ENCODE results near the gene SLCO6A1. TPM values are rescaled to one million over a fixed set of nuclear protein-coding genes. Genes with fewer than 3 reads are reported as not detected.

Gene SLCO6A1
- total RNA-seq, 2 donors from 2014 or later = not detected

- no peak overlapping the region for H3K27ac Mint-ChIP-seq
- DNase-seq (ENCODE audit: low spot score) (no peak), ATAC-seq (no peak)
- no peak overlapping the region for H3K4me3 Mint-ChIP-seq
- H3K27me3 Mint-ChIP-seq = peaks cover 7 to 9% of the 10 kb centered on the region in 2 donors
- H3K36me3 Mint-ChIP-seq = no peaks in the 10 kb centered on the region
- H3K4me1 Mint-ChIP-seq (ENCODE audit: low read depth in 2 of 2) = no peaks in the 10 kb centered on the region
- no peaks in the 10 kb centered on the region for H3K9me3 Mint-ChIP-seq
These were observed 84.4 kb downstream of the SLCO6A1 start for GRCh38 chr5:102414448-102414847.

DNA sequence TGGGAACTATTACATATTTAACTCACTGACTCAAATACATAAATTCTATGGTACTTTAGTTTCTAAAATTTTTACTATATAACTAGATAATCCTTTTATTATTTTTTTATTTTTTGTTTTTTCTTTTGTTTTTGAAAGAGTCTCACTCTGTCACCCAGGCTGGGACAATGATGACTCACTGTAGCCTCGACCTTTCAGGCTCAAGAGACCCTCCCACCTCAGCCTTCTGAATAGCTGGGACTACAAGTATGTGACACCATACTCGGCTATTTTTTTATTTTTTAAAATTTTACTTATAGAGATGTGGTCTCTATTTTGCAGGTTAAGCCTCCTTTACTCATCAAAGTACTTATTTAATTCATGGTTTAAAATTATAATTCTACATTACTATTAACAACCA is 110.6 kb downstream of the SLCO6A1 start:
- Mint-ChIP-seq H3K27me3 (peaks cover 7 to 11% of the 10 kb centered on the region in 2 donors), H3K36me3 (peaks cover 19% of the 10 kb centered on the region), H3K27ac (no peak overlapping the region), H3K4me3 (no peak overlapping the region), H3K9me3 (peaks cover 6% of the 10 kb centered on the region), H3K4me1 (ENCODE audit: low read depth in 2 of 2) (no peaks in the 10 kb centered on the region)
- ATAC-seq = no peak
- no peak for DNase-seq (ENCODE audit: low spot score)

GRCh38 chr5:102385365-102385764 is 113.4 kb downstream of the SLCO6A1 start:
- no peak for DNase-seq (ENCODE audit: low spot score)
- Mint-ChIP-seq H3K4me3 (no peak overlapping the region), H3K27ac (no peak overlapping the region), H3K27me3 (peaks cover 0 to 8% of the 10 kb centered on the region in 2 donors), H3K9me3 (peaks cover 6% of the 10 kb centered on the region), H3K4me1 (ENCODE audit: low read depth in 2 of 2) (no peaks in the 10 kb centered on the region), H3K36me3 (peaks cover 19% of the 10 kb centered on the region)
- no peak for ATAC-seq

DNA sequence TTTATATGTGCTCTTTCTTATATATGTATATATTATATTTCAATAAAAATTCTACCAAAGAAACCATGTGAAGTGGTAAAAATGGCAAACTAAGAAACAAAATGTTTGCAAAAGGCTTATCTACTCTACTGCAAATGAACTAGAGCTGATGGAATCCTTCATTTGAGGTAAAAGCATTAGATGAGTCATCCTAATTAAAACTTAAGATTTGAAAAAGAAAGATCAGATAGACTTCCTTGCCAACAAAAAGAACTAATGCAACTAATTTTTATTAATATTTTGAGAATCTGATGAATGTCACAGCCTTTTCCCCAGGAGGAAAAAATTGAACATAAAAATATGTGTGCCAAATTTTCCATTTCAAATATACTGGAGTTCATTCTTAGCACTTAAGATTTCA is 118.6 kb downstream of the SLCO6A1 start:
- no peak for ATAC-seq
- Mint-ChIP-seq H3K27me3 (peaks cover 2 to 13% of the 10 kb centered on the region in 2 donors), H3K9me3 (peaks cover 2% of the 10 kb centered on the region), H3K4me1 (ENCODE audit: low read depth in 2 of 2) (no peaks in the 10 kb centered on the region), H3K27ac (no peak overlapping the region), H3K4me3 (no peak overlapping the region), H3K36me3 (peaks cover 11% of the 10 kb centered on the region)
- DNase-seq (ENCODE audit: low spot score) = no peak

DNA sequence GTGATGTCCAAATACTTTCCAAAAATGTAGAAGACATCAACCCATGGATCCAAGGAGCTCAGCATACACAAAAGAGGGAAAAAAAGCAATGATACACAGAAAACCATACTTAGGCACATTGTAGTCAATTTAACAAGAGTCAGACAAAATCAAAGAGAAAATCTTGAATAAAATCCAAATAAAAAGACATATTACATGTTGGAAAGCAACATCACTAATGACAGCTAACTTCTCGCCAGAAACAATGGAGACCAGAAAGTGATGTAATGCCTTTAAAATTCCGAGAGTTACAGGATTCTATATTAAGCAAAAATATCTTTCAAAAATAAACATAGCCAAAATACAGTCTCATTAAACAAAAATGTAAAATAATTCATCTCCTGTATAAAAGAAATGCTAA is 122.9 kb downstream of the SLCO6A1 start:
- ATAC-seq = no peak
- Mint-ChIP-seq H3K27me3 (peaks cover 0 to 13% of the 10 kb centered on the region in 2 donors), H3K36me3 (no peaks in the 10 kb centered on the region), H3K4me1 (ENCODE audit: low read depth in 2 of 2) (no peaks in the 10 kb centered on the region), H3K27ac (no peak overlapping the region), H3K9me3 (no peaks in the 10 kb centered on the region), H3K4me3 (no peak overlapping the region)
- no peak for DNase-seq (ENCODE audit: low spot score)

DNA sequence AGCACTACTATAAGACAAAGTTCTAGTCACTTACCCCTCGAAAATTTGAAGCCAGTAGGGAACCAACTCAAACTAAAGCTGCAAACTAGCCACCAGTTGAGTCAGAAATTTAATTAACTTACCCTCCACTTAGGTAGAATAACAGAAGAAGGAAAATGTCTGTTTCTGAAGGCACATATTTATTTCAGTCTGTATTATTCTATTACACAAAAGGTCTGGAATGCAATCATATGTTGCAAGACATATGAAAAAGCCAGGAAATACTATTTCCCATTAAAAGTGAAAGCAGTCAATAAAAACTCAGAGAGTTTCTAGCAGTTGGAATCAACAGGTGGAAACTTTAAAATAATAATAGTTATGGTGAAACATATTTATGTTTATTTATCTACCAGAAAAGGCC is 123.5 kb downstream of the SLCO6A1 start:
- Mint-ChIP-seq H3K4me3 (no peak overlapping the region), H3K36me3 (no peaks in the 10 kb centered on the region), H3K27ac (no peak overlapping the region), H3K4me1 (ENCODE audit: low read depth in 2 of 2) (no peaks in the 10 kb centered on the region), H3K9me3 (no peaks in the 10 kb centered on the region), H3K27me3 (peaks cover 0 to 13% of the 10 kb centered on the region in 2 donors)
- DNase-seq (ENCODE audit: low spot score) (no peak), ATAC-seq (no peak)

DNA sequence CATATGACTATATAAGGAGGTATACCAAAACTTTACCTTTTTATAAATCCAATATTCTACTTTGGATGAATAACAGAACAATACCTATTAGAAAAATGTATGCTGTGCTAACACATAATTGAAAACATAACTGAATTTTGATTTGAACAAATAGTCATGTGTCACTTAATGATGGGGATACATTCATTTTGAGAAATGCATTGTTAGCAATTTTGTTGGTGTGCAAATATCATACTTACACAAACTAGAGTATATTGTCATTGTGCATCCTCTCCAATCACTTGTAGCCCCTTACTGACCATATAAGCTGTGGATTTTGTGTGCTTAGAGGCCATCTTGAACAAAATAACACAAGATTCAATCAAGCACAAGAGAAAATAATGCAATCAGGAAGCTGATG is 130.4 kb downstream of the SLCO6A1 start:
- H3K4me1 Mint-ChIP-seq (ENCODE audit: low read depth in 2 of 2) = no peaks in the 10 kb centered on the region
- no peak overlapping the region for H3K4me3 Mint-ChIP-seq
- H3K36me3 Mint-ChIP-seq = no peaks in the 10 kb centered on the region
- no peaks in the 10 kb centered on the region for H3K9me3 Mint-ChIP-seq
- DNase-seq (ENCODE audit: low spot score) (no peak), ATAC-seq (no peak)
- no peaks in the 10 kb centered on the region for H3K27me3 Mint-ChIP-seq
- no peak overlapping the region for H3K27ac Mint-ChIP-seq

DNA sequence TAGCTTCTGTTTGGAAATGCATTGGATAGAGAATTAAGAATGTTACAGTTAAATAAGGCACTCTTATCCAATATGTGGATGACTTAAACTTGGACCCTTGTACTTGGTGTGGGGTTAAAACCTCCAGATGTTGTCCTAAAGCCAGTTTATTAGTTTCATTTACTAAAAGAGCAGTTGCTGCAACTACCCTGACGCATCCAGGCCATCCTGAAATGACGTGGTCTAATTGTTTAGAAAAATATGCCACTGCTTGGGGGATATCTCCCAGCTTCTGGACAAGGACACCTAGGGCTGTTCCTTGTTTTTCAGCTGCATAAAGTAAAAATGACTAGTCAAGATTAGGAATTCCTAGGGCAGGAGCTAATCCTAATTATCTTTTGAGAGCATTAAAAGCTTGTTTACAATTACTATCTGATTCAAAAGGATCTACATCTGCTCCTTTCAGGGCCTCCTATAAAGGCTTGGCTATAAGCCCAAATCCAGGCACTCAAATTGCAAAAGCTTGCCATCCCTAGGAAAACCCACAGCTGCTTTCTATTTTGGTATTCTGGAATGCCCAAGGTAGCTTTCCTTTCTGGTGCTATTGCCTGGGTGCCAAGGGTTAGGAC is 157.0 kb downstream of the SLCO6A1 start:
- no peak for ATAC-seq
- Mint-ChIP-seq H3K27me3 (no peaks in the 10 kb centered on the region), H3K36me3 (no peaks in the 10 kb centered on the region), H3K4me3 (no peak overlapping the region), H3K4me1 (ENCODE audit: low read depth in 2 of 2) (no peaks in the 10 kb centered on the region), H3K27ac (no peak overlapping the region), H3K9me3 (no peaks in the 10 kb centered on the region)
- no peak for DNase-seq (ENCODE audit: low spot score)

DNA sequence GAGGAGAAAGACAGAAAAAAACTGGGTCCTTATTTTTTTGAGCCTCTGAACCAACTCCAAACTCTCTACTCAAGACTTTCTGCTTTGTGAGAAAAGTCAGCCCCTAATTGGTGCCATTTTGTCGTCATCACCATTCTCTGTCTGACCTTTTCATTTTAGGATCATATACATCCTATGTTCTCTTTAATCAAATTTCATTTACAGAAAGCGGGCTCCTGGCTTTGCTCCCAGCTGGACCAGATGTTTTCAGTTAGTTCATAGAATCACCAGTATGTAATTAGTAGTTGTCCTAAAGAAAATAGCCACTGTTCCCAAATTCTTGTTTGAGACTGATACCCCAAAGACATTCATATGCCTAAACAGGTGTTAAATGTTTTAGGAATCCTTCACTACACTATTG is 174.1 kb downstream of the SLCO6A1 start:
- ATAC-seq = no peak

More for the DNA sequence above, 174.1 kb downstream of the SLCO6A1 start:
- Mint-ChIP-seq H3K4me1 (ENCODE audit: low read depth in 2 of 2) (no peaks in the 10 kb centered on the region), H3K27ac (no peak overlapping the region), H3K9me3 (no peaks in the 10 kb centered on the region), H3K4me3 (no peak overlapping the region), H3K27me3 (no peaks in the 10 kb centered on the region), H3K36me3 (peaks cover 2% of the 10 kb centered on the region)
- DNase-seq (ENCODE audit: low spot score) = no peak

Other genes with a start within 250 kb of the SLCO6A1 start
- 1 to 10 TPM; 1.1 to 7.4 TPM for gene SLCO4C1, start 202.7 kb downstream of the SLCO6A1 start, total RNA-seq